Measurements from ENCODE around the gene CFAP141.
"Not testable (repeated sequence)": the region's sequence is repeated elsewhere in the genome, so short reads cannot be mapped to it uniquely, and the experiment has no call there.

CFAP141 gene

DNA sequence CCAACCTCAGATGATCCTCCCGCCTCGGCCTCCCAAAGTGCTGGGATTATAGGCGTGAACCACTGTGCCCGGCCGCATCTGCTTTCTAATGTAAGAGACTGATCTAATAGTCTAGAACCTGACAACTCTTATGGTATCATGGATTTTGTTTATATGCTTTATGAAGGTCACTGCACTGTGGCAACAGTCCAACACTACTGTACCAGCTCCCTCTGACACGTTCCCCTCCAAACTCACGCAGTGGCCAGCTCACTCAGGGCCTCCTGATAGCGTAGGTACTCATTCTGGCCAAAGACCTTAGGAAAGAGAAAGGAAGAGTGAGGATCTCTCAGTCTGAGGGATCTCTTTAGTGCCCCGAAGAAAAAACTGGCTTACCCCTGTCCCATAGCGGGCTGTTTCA, 6.0 kb upstream of the CFAP141 start:
- TF ChIP-seq, protein P1, sequence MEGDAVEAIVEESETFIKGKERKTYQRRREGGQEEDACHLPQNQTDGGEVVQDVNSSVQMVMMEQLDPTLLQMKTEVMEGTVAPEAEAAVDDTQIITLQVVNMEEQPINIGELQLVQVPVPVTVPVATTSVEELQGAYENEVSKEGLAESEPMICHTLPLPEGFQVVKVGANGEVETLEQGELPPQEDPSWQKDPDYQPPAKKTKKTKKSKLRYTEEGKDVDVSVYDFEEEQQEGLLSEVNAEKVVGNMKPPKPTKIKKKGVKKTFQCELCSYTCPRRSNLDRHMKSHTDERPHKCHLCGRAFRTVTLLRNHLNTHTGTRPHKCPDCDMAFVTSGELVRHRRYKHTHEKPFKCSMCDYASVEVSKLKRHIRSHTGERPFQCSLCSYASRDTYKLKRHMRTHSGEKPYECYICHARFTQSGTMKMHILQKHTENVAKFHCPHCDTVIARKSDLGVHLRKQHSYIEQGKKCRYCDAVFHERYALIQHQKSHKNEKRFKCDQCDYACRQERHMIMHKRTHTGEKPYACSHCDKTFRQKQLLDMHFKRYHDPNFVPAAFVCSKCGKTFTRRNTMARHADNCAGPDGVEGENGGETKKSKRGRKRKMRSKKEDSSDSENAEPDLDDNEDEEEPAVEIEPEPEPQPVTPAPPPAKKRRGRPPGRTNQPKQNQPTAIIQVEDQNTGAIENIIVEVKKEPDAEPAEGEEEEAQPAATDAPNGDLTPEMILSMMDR (IDR thresholded peaks at IDR 0.05; ENCODE audit: control insufficient read depth, extremely low read depth, insufficient read depth), result no peak
- H3K4me3 ChIP-seq (ENCODE audit: low read depth, low read length), result no peak overlapping the region
- no peak for DNase-seq (ENCODE audit: low read depth)

DNA sequence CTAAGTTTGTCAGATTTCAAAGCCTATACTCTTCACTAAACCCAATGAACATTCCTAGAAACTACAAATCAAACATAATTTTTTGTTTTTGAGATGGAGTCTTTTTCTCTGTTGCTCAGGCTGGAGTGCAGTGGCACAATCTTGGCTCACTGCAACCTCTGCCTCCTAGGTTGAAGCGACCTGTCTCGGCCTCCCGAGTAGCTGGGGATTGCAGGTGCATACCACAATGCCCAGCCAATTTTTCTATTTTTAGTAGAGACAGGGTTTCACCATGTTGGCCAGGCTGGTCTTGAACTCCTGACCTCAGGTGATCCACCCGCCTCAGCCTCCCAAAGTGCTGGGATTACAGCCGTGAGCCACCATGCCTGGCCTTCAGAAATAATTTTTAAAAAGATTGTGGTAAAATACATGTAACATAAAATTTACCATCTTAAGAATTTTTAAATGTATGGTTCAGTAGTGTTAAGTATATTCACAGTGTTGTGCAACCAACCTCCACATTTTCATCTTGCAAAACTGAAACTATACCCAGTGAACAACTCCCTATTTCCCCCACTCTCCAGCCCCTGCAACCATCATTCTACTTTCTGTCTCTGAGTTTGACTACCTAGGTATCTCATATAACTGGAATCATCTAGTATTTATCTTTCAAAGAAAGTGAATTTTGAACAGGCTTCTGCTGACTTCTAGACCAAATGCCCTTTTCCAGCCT, 2.7 kb upstream of the CFAP141 start:
- DNase-seq (ENCODE audit: low read depth), result no peak
- H3K4me3 ChIP-seq (ENCODE audit: low read depth, low read length), result no peak overlapping the region
- TF ChIP-seq, protein P1 (IDR thresholded peaks at IDR 0.05; ENCODE audit: control insufficient read depth, extremely low read depth, insufficient read depth), result no peak

DNA sequence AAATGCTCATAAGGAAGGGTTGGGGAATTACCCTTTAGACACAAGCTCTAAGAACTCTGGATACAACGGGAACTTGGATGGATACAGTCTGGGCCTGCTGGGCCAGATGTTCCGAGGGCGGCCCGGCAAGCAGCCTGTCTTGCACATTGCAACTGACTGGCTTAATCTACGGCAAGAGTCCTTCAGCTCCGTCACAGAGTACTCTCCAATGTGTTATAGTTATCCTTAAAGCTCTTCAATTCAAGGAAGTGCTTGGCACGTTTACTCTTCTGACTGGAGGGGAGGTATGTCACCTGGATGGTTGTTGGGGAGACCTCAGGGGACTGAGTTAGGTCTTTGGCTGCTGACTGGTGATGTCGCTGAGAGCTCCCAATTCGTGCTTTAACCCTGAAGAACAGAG, 1.1 kb upstream of the CFAP141 start:
- no peak for DNase-seq (ENCODE audit: low read depth)
- TF ChIP-seq, protein P1 (IDR thresholded peaks at IDR 0.05; ENCODE audit: control insufficient read depth, extremely low read depth, insufficient read depth), result no peak
- no peak overlapping the region for H3K4me3 ChIP-seq (ENCODE audit: low read depth, low read length)

DNA sequence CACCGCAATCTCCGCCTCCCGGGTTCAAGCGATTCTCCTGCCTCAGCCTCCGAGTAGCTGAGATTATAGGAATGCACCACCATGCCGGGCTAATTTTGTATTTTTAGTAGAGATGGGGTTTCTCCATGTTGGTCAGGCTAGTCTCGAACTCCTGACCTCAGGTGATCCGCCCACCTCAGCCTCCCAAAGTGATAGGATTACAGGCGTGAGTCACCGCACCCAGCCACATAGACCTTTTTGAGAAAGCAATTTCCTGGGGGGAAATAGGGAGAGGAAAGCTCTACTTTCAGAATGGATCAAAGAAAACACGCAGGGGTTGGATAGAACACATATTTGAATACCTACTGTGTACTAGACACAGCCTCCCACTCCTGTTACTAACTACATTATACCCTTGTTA, 355 bp downstream of the CFAP141 start:
- not testable (repeated sequence) for DNase-seq (ENCODE audit: low read depth); H3K4me3 ChIP-seq (ENCODE audit: low read depth, low read length)

DNA sequence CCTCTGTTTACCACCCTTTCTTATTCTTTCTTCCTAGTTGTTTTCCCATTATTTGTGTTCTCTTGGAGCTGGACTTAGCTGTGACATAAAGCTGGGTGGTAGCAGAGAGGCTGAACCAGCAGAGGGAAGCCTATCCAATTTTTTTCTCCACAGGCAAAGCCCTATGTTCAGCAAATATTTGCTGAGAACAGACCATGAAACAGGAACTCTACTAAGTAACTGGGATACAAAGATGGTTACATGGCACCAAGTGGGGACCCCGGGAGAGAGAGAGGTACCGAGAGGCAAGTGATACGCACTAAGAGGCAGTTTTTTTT, 6.6 kb downstream of the CFAP141 start:
- TF ChIP-seq, protein P1 (IDR thresholded peaks at IDR 0.05; ENCODE audit: control insufficient read depth, extremely low read depth, insufficient read depth), result peak; percentile 43
- H3K4me3 ChIP-seq (ENCODE audit: low read depth, low read length), result no peak overlapping the region
- DNase-seq (ENCODE audit: low read depth), result no peak

DNA sequence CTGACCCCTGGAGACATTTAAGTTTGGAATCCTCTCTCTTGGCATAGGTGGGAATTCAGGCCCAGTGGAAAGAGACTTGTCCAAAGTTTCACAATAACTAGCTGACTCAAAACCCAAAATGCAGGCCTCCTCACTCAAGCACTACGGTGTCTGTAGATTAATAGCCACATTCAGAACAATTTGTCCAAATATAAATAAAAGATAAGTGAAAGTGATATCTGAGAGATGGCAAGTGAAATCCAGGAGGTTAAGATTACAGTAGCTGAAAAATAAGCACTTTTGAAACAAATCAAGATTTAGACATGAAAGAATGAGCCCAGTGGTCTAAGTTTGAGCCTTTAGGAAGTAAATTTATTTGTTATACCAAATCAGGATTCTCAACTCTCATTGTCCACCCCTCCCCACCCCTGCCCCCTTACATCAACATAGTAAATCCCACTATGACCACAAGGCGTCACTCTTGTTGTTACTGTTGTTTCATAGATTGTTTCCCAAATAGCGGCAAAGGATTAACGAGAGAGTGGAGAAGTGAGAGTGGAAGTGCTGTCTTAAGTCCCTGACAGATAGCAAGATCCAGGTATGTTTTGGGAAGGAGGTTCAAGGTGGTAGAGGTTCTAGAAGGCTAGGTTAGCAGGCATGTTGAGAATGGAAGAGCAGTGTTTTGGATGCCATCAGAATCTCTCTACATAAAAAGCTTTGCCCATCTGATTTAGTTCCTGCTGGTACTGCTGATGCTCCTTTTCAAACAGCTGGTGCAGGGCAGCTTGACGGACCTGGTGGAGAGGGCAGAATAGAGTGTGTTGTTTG, 7.2 kb downstream of the CFAP141 start:
- TF ChIP-seq, protein P1 (IDR thresholded peaks at IDR 0.05; ENCODE audit: control insufficient read depth, extremely low read depth, insufficient read depth), result peak; percentile 64
- peak; percentile 40 for DNase-seq (ENCODE audit: low read depth)
- H3K4me3 ChIP-seq (ENCODE audit: low read depth, low read length), result no peak overlapping the region

DNA sequence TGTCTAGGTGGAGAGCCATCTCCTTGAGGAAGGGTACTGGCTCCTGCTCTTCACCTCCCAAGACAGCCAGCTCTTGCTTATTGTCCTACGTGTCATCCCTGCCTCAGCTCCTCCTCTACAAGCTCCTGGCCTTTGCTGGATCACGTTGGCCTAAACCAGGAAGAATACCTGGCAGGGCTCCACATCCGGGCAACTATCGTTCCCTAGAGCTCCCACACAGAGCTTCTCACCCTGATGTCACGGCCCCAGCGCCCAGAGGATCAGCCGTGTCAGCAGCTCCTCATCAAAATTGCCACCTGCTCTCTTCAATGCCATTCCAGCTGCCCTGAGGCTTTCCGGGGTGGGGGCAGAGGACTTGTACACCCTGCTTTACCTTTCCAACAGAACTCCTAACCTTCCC, 12.3 kb downstream of the CFAP141 start:
- no peak overlapping the region for H3K4me3 ChIP-seq (ENCODE audit: low read depth, low read length)
- TF ChIP-seq, protein P1 (IDR thresholded peaks at IDR 0.05; ENCODE audit: control insufficient read depth, extremely low read depth, insufficient read depth), result no peak
- DNase-seq (ENCODE audit: low read depth), result peak; percentile 85
